ENCODE measurements around the gene SLC7A9.
"Not testable (repeated sequence)": the region's sequence is repeated elsewhere in the genome, so short reads cannot be mapped to it uniquely, and the experiment has no call there.

SLC7A9 gene

DNA sequence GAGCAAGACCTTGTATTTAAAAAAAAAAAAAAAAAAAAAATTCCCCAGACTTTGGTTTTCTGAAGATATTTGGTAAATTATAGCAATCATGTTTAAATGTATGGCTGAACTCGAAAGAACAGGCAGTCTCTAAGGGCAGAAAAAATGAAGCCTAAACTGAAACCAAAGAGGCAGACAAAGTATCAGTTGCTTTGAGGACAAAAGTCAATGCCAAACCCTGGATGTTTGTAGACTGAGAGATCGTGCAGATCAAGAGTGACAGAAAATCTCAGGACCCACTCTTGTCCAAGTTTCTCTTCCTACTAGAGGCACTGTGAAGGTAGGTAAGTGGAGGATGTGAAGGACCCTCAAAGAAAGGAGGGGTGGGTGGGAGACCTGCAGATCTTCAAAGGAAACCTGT, 11.1 kb upstream of the SLC7A9 start:
- no peak for DNase-seq

DNA sequence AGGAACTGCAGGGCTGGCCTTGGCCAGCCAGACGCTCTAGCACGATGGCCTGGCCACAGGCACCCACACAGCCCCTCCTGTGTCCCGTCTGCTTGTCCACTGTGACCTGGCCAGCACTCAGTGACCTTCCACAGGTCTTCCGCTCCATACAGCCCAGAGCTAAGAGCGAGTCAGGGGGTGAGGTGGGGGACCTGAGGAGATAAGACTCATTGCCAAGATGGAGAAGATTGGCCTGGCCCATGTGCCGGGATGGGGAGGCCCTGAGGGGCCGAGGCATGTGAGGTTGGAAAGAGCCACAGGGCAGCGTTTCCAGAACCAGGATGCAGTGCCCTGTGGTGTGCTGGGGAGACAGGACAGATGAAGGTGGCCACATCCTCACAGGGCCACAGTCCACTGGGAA, 10.2 kb upstream of the SLC7A9 start:
- DNase-seq, result no peak

DNA sequence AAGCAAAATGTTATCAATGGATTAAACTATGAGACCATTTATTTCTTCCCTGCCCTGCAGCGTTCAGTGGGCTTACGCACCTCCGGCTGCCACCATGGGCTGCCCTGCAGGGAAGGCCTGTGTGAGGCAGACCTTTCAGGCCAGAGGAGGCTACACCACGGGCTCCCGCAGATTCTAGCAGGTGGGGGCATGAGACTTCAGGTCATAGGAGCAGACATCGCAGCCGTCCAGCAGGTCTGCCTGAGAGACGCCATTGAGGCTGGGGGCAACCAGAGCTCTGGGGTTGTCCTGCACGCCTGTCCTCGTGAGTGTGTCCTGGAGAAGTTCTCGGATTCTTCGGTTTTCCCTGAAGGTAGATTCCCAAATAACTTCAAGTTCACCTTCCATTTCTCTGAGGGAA, 9.4 kb upstream of the SLC7A9 start:
- DNase-seq, result no peak

DNA sequence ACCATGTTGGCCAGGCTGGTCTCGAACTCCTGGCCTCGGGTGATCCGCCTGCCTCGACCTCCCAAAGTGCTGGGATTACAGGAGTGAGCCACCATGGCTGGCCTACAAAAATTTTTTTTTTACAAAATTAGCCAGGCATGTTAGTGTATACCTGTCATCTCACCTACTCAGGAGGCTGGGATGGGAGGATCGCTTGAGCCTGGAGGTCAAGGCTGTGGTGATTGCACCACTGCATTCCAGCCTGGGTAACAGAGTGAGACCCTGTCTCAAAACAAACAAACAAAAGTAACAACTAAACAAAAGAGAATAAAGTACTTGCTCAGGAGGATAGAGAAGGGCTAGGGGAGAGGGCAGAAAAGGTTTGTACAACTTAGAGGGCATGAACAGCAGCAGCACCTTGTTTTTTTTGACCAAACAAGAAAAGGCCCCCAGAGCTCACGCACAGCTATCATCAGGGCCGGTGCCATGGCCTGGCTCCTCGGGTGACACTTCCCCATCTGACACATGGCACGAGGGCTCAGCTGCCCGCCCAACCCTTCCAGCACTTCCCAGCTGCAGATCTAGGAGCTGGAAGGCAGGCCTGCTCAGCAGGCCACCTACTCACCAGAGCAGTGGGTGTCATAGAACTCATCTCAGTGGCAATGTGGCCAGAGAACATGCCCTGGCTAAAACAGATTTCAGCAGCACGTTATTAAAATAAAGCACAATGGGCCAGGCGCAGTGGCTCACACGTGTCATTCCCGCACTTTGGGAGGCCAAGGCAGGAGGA, 8.6 kb upstream of the SLC7A9 start:
- DNase-seq, result no peak

DNA sequence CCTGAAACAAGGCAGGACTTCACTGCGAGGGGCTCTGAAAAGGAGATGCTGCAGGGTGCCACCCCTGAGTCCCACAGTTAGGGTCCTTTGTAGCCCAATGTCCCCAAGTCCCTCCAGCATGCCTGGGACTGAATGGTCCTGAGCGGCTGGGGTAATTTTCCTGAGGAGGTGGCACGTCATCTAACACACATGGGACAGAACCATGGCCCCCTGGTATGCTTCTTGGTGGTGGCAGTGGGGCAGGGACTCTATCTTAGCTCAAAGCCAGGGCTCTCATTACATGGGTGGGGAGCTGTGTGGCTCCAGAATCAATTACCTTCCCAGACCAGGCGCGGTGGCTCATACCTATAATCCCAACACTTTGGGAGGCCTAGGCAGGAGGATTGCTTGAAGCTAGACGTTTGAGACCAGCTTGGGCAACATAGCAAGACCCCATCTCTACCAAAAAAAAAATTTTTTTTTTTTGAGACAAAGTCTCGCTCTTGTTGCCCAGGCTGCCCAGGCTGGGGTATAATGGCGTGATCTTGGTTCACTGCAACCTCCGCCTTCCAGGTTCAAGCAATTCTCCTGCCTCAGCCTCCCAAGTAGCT, 7.9 kb upstream of the SLC7A9 start:
- DNase-seq, result no peak

DNA sequence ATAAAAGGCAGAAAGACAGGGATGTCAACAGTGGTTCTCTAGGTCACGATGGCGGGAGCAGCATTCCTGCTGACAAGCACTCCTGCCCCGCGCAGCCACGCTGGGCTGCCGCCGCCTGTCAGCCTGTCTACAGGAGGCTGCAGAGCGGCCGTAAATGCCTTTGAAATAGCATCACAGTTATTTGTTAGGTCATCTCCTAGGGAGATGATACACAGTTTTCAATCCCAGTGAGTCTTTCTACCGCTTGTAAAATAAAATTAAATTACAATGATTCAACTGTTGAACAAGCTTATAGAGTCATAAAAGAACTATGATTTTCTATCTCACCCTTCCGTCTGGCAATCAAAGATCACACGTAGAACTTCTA, 7.3 kb upstream of the SLC7A9 start:
- no peak for DNase-seq

DNA sequence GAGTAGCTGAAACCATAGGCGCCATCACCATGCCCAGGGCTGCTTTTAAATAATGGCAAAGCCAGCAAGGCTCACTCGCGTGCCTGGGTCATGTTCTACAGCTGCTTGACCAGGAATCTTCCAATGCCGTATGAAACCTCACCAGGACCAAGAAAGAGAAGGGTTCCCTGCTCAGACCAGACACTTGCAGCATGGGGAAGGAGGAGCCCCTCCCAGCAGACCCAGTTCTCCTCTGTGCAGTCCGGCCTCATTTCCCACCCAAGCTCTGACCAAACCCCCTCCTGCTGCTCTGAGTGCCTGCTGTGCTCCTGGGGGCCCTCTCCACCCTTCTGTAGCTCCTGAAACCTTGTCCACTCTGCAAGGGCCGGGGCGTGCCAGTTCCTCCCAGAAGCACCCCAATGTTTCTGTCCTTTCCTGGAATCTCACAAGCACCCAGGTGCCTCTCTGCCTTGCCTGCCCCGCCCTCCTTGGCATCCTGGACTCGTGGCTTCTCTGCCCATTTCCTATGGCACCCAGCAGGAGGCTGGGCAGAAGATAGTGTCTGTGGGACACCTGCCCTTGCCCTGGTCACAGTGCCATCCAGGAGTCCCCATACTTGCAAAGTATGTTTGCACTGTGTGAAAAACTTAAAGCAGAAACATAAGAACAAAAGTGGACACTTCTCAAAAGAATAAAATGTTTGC, 6.8 kb upstream of the SLC7A9 start:
- no peak for DNase-seq

DNA sequence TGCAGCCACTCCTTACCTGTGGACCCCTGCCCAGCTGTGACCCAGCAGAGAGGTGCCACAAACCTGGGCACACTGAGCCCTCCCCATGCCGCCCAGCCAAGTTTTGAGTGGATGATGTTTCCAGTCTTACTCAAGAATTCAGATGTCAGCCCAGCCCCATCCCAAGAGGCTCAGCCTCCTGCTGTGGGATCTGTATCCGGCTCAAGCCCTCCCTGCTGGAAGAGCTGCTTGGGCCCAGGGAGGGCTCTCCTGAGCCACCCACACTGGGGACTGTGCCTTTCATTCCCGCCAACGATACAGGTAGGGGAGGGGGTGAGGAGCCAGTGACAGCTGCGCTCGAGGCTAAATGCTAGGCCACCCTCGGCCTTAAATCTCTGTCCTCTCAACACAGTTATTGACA, 5.9 kb upstream of the SLC7A9 start:
- no peak for DNase-seq

DNA sequence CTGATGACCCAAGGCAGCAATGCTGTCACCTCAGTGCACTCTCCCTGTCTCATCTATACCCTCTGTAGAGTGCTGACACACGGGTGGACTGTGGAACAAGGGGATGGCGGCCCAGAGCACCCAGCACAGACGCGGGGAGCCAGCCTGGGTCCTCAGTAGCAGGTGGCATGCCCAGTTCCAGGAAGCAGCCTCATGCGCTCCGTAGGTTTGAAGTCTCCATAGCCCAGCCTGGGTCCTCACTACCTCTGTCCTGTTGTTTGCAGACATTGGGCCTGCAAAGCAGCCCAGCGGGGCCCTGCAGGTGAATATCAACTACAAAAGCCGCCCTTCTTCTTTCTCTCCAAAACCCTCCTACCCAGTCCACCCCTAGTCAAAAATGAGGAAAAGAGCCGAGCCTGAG, 5.0 kb upstream of the SLC7A9 start:
- DNase-seq, result no peak

DNA sequence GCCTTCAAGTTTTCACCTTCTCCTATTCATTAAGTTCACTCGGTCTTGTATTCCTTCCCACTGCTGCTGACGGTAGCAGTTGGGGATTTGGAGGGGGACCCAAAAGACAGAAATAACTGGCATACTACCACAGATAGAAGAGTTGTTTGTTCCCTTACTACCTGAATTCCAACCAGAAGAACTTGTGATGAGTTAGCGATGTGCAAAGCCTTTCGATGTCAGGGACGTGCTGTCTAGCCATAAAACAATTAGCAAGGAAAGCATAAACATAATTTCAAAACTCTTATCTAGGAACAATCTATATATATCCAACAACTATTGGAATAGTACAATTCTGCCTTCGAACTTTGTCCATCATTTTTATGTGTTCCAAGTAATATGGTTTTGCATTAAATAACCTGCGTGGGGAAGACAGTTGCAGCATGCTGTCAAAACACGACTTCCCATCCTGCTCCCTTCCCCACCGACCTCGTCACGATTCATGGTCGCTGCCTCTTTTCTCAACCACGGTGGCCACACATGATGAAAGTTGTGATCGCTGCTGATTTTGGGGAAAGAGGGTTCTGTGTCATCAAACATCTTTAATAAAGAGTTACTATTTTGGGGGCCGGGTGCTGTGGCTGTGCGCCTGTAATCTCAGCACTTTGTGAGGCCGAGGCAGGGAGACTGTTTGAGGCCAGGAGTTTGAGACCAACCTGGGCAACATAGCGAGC, 3.8 kb upstream of the SLC7A9 start:
- no peak for DNase-seq

DNA sequence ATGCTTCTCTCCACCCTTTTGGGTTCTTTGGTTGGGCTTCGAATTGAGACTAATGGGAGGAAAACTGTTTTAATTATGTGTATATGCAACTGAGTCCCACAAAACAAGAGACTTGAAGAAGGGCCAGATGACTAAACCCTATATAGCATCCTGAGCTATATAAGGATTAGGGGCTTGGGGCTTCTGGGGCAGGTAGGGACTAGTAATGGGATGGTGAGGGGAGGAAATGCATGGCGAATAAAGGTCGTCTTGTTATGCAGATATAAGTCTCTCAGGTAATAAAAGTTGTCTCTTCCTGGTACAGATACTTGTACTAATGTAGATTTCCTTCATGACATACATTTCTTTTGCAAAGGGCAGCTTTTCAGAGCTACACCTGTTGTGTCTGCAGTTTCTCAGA, 2.8 kb upstream of the SLC7A9 start:
- no peak for DNase-seq

DNA sequence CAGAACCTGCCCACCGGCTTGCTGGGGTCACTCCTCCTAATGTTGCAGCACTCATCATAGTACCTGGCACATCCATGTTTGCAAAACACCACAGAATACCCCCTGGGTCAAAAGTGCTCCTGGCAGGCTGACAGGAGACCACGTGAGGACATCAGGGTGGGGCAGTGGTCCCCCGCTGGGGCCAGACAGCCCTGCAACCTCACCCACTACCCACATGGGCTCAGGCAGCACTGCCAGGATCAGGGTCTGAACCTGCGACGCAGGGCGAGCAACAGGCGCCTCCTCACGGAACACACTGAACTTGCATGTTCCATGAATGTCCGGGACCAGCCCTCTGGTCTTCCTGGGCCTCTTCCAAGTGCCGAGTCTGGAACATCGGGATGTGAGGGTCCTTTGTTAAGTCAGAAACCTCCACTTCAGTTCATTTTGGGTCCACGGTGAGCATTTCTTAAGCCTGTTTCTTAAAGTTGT, 1.4 kb upstream of the SLC7A9 start:
- no peak for DNase-seq

DNA sequence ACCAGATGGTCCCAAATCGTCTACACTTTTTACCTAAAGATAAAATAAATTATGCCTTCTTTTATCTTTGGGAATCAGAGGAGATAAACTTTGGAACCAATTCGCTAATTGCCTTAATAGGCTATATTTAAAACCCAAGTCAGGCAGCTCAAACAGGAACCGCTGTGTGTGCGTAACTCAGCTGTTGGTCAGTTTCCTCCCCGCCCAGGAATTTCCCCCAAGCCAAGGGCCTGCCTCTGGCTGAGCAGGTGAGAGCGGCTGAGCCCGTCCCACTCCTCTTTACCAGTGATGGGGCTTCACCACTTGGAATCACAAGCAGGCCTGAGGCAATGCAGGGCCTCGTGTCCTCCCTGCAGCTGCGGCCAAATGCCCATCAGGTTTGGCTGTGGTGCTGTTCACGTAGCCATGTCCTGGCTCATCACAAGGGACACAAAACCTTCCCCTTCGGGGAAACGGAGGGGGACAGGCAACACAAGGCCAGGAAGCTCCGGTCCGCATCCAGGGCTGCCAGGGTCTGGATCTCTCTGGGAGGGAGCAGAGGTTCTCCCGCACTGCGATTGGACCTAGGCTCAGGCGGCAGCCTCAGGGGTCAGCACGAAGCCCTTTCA, 503 bp upstream of the SLC7A9 start:
- no peak for DNase-seq

DNA sequence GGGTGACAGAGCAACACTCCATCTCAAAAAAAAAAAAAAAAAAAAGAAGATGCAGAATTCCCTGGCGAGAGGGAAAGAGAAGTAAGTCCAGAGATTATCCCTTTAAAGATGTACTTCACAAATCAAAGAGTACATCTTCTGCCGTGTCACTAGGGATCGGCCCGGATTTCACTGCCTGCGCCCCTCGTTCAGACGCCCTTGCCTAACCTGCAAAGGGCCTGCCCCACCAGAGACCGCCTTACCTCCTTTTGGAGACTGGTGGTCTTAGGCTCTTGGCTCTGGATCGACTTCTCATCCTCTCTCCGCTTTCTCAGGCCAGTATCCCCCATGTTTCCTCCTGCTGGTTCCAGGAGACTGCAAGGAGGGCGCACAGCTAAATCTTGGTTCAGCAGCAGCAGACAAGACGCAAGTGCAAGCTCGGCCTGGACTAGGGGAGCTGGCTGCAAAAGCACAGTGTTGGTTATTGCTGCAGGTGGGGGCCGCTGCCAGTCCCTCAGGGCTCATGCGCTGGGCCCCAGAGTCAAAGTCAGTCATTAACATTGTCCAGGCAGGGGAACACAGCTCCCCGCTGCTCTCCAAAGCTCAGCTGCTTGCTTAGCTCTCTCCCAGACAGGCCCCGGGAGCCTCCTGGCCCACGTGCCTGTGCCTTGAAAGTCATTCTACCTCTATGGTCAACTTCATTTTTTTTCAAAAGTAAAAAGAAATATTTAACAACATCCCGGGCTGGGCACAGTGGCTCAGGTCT, 1.2 kb downstream of the SLC7A9 start:
- no peak for DNase-seq

DNA sequence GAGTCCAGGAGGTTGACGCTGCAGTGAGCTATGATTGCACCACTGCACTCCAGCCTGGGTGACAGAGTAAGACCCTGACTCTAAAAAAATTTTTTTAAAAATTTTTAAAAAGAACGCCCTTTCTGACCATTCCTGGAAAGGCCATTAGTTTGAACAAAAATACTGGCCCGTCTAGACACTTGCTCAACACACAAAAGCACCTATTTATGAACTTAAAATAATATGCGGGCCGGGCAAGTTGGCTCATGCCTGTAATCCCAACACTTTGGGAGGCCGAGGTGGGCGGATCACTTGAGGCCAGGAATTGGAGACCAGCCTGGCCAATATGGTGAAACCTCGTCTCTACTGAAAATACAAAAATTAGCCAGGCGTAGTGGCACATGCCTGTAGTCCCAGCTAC, 2.1 kb downstream of the SLC7A9 start:
- not testable (repeated sequence) for DNase-seq

DNA sequence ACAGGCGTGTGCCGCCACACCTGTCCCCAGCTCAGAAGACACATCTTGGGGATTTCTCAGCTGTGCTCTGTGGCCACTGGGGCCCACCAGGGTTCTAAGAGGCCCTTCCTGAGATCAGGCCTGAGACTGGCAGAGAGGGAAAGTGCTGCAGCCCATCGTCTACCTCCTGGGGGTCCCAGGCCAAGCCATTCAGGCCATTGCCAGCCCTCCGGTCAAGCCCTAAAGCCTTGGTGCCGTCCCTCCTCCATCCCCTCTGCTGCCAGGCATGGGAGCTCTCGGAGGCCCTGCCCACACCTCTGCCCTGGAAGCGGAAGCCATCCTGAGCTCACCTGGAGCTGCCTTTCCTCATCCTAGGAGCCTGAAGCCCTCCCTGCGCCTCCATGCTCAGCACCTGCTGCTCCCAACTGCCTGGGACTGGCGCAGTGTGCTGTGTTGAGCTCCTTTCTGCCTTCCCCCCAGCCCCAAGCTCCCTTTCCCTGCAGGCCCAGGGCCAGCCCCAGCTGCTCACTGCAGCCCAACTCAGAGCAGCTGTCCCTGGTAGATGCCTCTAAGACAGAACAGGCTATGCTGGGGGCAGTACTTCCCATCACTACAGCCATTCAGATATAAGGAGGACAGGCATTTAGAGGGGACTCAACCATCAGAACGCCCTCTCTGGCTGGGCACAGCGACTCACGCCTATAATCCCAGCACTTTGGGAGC, 2.9 kb downstream of the SLC7A9 start:
- no peak for DNase-seq

DNA sequence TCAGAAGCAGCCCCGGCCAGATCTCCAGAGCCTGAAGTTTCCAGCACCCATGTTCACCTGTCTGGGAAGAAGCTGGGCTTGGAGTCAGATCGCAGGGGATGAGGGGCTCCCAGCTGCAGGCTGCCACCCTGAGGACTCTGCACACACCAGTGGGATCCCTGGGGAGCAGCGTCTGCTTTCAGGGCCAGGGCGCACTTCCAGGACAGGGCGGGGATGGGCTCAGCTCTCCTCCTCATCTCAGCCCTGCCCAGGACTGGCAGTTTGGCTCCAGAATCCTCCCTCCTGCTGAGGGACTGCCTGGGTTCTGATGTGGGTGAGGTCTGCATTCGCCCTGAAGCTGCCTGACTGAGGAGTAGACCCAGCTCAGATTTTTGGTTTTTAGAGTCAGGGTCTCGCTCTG, 3.5 kb downstream of the SLC7A9 start:
- DNase-seq, result no peak

DNA sequence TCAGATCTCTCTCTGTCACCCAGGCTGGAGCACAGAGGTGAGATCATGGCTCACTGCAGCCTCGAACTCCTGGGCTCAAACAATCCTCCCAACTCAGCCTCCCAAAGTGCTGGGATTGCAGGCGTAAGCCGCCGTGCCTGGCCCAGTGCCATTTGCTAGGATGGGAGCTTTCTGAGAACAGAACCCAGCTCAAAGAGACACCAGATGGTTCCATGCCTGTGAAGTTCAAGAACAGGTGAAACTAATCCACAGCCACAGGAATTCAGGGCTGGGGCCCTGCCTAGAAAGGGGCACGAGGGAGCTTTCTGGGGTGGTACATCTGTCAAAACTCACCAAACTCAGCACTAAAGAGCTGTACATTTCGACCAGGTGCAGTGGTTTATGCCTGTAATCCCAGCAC, 4.2 kb downstream of the SLC7A9 start:
- no peak for DNase-seq

DNA sequence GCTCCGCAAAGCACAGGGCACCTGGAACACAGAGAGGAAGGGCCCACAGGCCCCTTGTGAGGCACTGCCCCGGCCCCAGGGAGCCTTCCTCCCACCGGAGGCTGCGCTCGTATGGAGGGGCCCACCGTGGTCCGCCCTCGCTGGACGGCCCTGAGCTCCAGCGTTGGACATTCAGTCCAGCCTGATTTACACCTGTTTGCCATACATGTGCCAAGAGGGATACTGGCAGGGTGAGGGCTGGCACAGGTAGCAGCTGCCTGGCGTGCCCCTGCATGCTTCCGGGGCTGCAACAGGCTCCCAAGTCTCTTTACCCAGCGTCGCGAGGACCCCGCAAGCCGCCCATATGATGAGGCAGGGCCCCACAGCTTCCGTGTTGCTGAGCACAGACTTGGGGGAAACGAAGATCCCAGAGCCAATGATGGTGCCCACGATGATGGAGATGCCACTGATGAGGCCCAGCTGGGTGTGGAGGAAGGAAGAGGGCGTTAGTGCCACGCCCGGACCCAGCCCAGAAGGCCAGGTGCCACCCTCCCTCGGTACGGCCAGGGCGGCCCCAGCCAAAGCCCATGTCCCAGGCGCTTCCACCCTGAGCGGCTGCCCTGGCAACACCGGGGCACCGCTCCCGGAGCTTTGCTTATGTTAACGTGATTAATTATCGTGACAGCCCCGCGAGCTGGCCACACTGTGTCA, 5.1 kb downstream of the SLC7A9 start:
- DNase-seq, result no peak

DNA sequence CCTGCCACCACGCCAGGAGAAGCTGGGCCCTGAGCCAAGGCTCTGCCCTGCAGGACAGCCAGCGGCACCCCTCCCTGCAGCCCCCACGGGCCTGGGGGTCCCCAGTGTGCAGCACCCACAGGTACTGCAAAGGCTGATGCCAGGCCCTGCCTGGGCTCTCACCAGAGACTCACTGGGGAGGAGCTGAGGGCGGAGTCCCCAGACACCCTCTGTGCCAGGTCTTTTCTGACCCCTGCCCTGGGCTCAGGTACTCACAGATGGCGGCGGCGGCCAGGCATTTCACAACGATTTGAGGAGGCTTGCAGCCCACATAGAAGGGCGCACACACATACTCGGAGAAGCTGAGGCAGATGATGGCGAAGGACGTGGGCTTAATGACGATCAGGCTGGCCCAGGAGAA, 5.7 kb downstream of the SLC7A9 start:
- DNase-seq, result no peak

DNA sequence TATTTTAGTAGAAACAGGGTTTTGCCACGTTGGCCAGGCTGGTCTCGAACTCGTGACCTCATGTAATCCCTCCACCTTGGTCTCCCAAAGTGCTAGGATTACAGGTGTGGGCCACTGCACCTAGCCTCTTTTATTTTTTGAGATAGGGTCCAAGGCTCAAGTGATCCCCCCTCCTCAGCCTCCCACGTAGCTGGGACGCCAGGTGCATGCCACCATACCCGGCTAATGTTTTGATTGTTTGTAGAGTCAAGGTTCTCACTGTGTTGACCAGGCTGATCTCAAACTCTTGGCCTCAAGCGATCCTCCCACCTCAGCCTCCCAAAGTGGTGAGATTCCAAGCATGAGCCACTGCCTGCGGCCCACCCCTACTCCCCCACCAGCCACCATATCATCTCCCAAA, 6.3 kb downstream of the SLC7A9 start:
- no peak for DNase-seq
